Activated naive CD4-positive, alpha-beta T cell treated with anti-CD3 and anti-CD28 coated beads, Interleukin-2, amount 50 U/mL, for 16 hours (primary cell): ENCODE results near the gene GTF2A1L.
"Not testable (repeated sequence)": the region's sequence is repeated elsewhere in the genome, so short reads cannot be mapped to it uniquely, and the experiment has no call there.

Experiments used
- DNase-seq: peaks from one replicate; pipeline ENCODE4 v3.0.0-alpha.2; 2020

GTF2A1L gene

GRCh38 chr2:48613211-48613610, 4.4 kb upstream of the GTF2A1L start:
- no peak for DNase-seq

DNA sequence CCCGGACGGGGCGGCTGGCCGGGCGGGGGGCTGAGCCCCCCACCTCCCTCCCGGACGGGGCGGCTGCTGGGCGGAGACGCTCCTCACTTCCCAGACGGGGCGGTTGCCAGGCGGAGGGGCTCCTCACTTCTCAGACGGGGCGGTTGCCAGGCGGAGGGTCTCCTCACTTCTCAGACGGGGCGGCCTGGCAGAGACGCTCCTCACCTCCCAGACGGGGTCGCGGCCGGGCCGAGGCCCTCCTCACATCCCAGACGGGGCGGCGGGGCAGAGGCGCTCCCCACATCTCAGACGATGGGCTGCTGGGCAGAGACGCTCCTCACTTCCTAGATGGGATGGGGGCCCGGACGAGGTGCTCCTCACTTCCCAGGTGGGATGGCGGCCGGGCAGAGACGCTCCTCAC, 3.1 kb upstream of the GTF2A1L start:
- not testable (repeated sequence) for DNase-seq

GRCh38 chr2:48619526-48619925, 1.9 kb downstream of the GTF2A1L start:
- DNase-seq, result no peak

DNA sequence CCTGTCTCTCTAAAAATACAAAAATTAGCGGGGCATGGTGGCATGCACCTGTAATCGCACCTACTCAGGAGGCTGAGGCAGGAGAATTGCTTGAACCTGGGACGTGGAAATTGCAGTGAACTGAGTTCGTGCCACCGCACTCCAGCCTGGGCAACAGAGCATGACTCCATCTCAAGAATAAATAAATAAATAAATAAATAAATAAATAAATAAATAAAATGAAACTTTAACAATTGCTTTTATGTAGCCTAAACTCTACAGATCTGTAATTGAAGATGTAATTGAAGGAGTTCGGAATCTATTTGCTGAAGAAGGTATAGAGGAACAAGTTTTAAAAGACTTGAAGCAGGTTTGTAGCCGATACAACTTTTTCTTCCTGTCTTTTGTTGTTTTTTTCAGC, 2.9 kb downstream of the GTF2A1L start:
- no peak for DNase-seq

- DNase-seq, result not testable (repeated sequence)
These were observed 5.0 kb downstream of the GTF2A1L start for GRCh38 chr2:48622691-48623090.

GRCh38 chr2:48624696-48625095, 7.0 kb downstream of the GTF2A1L start:
- no peak for DNase-seq

DNA sequence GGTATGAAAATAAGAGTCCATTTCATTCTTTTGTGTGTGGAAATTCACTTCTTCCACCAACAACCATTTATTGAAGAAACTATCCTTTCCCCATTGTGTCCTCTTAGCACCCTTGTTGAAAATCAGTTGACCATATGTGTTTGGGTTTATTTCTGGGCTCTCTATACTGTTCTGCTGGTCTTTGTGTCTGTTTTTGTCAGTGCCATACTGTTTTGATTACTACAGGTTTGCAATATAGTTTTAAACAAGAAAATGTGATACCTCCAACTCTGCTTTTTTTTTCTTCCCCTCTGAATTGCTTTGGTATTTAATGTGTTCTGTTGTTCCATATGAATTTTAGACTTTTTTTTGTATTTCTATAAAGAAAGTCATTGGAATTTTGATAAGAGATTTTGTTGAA, 8.4 kb downstream of the GTF2A1L start:
- DNase-seq, result no peak

- DNase-seq, result no peak
These were observed 15.5 kb downstream of the GTF2A1L start for GRCh38 chr2:48633143-48633542.

DNA sequence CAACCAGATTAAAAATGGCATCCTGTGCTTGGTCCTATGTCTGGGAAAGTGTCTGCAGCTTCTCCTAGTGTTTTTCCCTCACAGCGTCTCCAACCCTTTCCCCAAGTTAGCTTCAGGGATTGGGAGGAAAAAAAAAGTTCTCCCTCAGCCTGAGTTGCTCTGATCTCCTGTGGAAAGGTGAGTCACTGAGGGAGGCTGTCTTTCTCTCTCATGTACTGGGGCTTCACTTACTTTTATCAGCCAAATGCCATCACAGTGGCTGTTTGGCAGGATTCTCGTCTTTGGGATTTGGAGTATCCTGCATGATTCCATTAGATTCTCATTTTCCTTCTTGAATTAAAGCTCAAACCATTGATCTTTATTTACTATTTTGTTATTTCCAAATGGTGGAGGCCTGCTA, 18.1 kb downstream of the GTF2A1L start:
- DNase-seq, result no peak

DNA sequence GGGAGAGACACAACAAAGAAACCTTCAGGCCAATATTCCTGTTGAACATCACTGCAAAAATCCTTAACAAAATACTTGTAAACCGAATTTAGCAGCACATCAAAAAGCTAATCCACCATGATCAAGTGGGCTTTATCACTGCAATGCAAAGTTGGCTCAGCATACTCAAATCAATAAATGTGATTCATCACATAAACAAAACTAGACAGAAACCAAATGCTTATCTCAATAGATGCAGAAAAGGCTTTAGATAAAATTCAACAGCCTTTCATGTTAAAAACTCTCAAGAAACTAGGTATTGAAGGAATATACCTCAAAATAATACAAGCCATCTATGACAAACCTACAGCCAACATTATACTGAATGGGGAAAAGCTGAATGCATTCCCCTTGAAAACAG, 20.6 kb downstream of the GTF2A1L start:
- DNase-seq, result no peak

DNA sequence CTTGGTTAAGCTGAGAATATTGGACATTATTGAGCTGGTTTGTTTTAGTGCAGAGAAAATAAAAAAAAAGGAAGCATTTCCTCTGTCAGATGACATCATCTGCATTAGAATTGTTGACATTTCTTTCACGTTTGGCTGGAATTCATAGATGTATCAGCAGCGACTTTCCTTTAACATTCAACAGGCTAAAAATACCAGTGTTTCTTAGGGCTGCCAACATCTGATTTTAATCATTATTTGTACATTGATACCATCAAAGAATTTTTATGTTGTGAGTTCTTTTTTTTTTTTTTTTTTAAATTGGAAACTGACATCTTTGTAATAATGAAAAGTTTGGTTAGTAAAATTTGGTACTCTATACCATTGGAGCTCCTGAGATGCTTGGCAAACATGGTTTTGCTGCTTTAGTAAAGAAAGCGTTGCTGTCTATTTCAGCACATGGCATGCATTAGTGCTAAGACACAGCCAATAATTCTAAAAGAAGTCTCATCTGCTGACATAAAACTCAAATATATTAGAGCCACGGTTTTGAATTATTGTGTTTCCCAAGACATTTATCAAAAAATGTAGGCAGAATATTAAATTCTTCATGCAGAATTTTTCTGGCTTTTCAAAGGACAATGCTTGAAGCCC, 33.6 kb downstream of the GTF2A1L start:
- no peak for DNase-seq

DNA sequence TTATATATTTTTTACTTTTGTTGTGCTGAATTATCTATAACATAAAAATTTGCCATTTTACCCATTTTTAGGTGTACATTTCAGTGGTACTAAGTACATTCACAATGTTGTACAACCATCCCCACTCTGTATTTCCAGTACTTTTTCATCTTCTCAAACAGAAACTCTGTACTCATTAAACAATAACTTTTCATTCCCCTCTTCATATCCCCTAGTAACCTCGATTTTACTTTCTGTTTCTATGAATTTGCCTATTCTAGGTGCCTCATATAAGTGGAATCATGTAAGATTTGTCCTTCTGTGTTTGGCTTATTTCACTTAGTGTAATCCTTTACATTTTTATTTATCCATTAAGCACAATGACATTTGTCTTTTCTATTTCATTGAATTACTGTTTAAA, 51.3 kb downstream of the GTF2A1L start:
- DNase-seq, result no peak

- no peak for DNase-seq
These were observed 55.9 kb downstream of the GTF2A1L start for GRCh38 chr2:48673581-48673980.

DNA sequence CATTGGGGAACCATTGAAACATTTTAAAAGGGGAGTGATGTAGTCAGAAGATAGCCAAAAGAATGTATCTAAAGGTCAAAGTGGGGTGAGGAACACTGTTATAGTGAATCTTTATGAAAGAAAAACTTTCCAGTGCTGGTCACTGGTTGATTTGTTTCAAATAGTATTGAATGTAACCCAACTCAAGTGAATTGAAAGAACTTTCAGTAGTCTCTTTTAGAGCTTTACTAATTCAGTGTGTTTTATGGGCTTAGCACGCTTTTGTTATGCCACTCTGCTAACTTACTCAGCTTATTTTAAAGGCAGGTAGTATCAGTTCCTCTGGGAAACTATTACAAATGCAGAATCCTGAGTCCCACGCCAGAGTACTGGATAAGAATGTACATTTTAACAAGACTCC, 57.3 kb downstream of the GTF2A1L start:
- no peak for DNase-seq

GRCh38 chr2:48677450-48677849, 59.8 kb downstream of the GTF2A1L start:
- no peak for DNase-seq

- DNase-seq, result no peak
These were observed 67.5 kb downstream of the GTF2A1L start for GRCh38 chr2:48685126-48685525.

- DNase-seq, result no peak
These were observed 74.5 kb downstream of the GTF2A1L start for GRCh38 chr2:48691935-48692691.

GRCh38 chr2:48693066-48693465, 75.4 kb downstream of the GTF2A1L start:
- no peak for DNase-seq

GRCh38 chr2:48693645-48694044, 76.0 kb downstream of the GTF2A1L start:
- DNase-seq, result no peak

- DNase-seq, result no peak
These were observed 76.5 kb downstream of the GTF2A1L start for GRCh38 chr2:48694149-48694548.

DNA sequence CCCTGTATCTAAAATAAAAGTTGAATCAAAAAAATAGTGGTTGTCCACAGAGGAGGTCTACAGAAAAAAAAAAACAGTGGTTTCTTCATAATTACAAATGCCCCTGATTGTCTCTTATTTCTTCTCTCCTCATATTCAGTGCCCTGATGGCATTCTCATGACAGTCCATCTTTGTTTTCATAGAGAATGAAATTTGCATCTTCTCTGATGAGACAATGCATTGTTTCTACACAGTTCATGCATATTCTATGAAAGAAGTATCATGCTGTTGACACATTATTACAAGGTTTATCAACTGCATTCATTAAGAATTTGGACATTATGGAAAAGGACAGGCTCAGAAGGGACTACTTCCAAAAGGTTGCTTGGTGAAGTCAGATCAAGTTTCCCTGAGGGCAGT, 78.3 kb downstream of the GTF2A1L start:
- no peak for DNase-seq

DNA sequence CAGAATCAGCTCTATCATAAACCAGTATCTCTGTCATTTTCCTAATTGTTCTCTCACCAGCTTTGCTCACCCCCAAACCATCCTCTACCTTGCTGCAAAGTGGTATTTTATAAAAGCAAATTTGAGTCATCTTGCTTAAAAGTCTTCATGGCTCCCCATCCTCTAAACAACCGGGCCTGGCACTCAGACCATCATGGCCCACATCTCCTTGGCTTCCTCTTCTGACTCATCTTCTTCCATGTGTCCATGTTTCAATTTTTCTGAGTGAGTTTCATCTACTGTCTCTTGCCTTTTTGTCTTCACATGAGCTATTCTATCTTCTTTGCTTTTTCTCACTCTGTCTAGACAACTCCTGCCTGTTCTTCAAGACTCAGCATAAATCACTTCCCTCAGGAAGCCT, 79.2 kb downstream of the GTF2A1L start:
- no peak for DNase-seq

DNA sequence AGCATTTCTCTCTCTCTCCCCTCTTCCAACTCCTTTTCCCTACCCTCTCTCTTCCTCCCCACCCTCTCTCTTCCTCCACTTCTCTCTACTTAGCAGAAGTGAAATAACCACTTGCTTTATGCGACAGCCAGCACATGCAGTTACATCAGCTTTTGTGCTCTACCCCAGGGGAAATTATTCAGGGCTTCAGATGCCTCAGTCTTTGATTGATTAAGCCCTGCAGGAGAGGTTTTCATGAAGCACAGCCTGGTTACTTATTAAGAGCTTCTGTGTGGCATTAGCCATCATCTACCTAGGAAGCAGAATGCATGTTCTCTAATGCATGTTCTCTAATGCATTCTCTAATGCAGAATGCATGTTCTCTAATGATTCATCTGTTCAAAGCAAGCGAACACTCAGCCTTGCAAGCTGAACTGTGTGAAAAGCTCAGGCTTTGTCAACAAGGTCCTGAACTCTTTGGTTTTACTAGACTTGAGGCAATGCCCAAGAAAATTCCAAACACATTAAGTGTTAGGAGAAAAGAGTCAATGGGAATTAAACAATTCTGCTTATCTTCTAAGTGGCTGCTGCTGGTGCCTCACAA, 81.8 kb downstream of the GTF2A1L start:
- no peak for DNase-seq

GRCh38 chr2:48703621-48704020, 86.0 kb downstream of the GTF2A1L start:
- DNase-seq, result not testable (repeated sequence)
